GM21528 (cell line): ENCODE data around the gene DHRS1.

Experiments
- ATAC-seq: cut with Tn5 transposase; IDR thresholded peaks from one replicate; pipeline ENCODE4 v1.9.1; 2021; ENCODE audit warnings: mild to moderate bottlenecking, moderate library complexity; ENCODE audit not compliant: unreplicated experiment, low FRiP score

DHRS1 gene

GRCh38 chr14:24310646-24311604 lies 11.3 kb upstream of the DHRS1 start, which contains the start of gene LTB4R:
Gene LTB4R, plus strand, starts transcription at chr14:24311502. Its CDS starts 4,150 bp downstream, at chr14:24315652.
- ATAC-seq, result peak; percentile 67

GRCh38 chr14:24310265-24310645 lies 10.7 kb upstream of the DHRS1 start:
- no peak for ATAC-seq

- no peak for ATAC-seq
Measured at GRCh38 chr14:24309538-24310264, 10.1 kb upstream of the DHRS1 start, which contains the start of gene LTB4R2. Gene LTB4R2, plus strand, starts transcription at chr14:24310140. Its CDS starts 525 bp downstream, at chr14:24310665.

GRCh38 chr14:24308342-24309124 lies 9.0 kb upstream of the DHRS1 start:
- no peak for ATAC-seq

GRCh38 chr14:24307575-24308341 lies 8.2 kb upstream of the DHRS1 start, which contains the start of gene CIDEB:
Gene CIDEB, minus strand, starts transcription at chr14:24307977. Its CDS starts 119 bp downstream, at chr14:24307858.
- ATAC-seq, result no peak

- ATAC-seq, result no peak
Measured at GRCh38 chr14:24307156-24307574, 7.6 kb upstream of the DHRS1 start.

- no peak for ATAC-seq
Measured at GRCh38 chr14:24304019-24304387, 4.4 kb upstream of the DHRS1 start.

GRCh38 chr14:24300326-24300980 lies 873 bp upstream of the DHRS1 start:
- no peak for ATAC-seq

- no peak for ATAC-seq
Measured at GRCh38 chr14:24298892-24299254, 707 bp downstream of the DHRS1 start.

- ATAC-seq, result peak; percentile 5
Measured at GRCh38 chr14:24297190-24297964, 2.2 kb downstream of the DHRS1 start.

- peak; percentile 46 for ATAC-seq
Measured at GRCh38 chr14:24296341-24297157, 3.0 kb downstream of the DHRS1 start.

- no peak for ATAC-seq
Measured at GRCh38 chr14:24293525-24293924, 6.1 kb downstream of the DHRS1 start.

- no peak for ATAC-seq
Measured at GRCh38 chr14:24292118-24292807, 7.3 kb downstream of the DHRS1 start.

GRCh38 chr14:24291446-24292117 lies 8.0 kb downstream of the DHRS1 start:
- ATAC-seq, result no peak

- ATAC-seq, result no peak
Measured at GRCh38 chr14:24290746-24291145, 8.8 kb downstream of the DHRS1 start.

GRCh38 chr14:24289649-24290280 lies 9.8 kb downstream of the DHRS1 start:
- ATAC-seq, result no peak
